Renal pelvis (tissue), 4 donors: ENCODE measurements around the gene DCUN1D4. TPM values are rescaled to one million over a fixed set of nuclear protein-coding genes. Genes with fewer than 3 reads are reported as not detected.
"Not testable (repeated sequence)": the region's sequence is repeated elsewhere in the genome, so short reads cannot be mapped to it uniquely, and the experiment has no call there.

Experiments used
- DNase-seq: peaks from one replicate; pipeline ENCODE4 v3.0.0-alpha.2; 2013
- polyA plus RNA-seq, 3 donors: library from polyadenylated mRNA; unstranded; fragments of 120-200 nt; gene quantifications; one replicate each; pipeline ENCODE4 v1.2.1, GENCODE V29; 2013; ENCODE audit not compliant: insufficient read length in 3 of 3

The DCUN1D4 gene
- polyA plus RNA-seq, 3 donors = 43.7 to 66.7 (median 60.2) TPM

DNA sequence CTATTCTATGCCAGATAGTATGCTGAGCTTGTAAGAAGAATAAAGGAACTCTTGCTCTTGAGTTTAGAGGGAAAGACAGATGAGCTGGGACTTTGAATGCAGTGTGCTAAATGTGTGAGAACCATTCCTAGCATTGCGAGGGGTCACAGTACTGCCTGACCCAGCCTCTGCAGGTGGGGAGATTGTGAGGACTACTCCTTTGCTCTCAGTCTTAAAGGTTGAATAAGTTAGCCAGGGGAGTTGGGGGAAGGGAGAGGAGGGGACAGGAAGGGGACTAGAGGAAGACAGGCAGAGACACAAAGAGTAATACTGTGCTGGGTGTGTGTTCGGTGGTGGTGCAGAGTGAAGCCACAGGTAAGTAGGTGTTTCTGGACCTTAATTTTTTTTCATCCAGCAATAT lies 41.7 kb downstream of the DCUN1D4 start:
- DNase-seq = no peak

DNA sequence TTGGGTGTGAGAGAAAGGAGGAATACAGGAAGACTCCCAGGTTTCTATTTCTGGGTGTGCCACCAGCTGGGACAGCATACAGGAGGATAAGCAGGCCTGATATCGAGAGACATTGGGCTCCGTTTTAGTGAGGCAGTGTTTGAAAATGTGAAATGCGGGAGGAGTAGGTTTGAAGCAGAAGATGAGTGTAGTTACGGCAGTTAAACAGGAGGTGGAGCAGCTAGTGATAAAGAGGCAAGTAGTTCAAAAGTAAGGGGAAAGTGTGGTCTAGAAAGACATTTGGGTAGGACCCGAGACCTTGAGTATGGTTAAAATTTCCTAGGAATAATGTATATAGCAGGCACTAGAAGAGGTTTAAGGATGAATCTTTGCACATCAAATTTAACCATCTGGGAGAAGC lies 42.4 kb downstream of the DCUN1D4 start:
- DNase-seq = no peak

DNA sequence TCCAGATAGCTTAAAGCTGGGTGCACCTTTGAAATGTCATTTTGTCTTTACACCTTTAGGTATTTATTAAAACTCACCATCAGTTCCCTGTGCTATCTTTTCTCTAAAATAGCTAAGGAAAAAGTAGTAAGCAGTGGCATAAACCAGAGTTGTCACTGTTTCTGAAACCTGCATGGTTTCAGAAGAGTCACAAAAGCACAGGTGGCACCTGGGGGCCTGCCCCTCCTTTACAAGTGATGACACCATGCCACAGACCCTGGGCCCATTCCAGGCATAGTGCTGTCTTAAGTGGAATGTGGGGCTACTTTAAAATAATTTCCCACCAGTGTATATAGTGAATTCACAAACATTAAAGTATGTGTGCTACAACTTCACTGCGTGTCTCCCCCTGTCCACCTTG lies 47.8 kb downstream of the DCUN1D4 start:
- no peak for DNase-seq

DNA sequence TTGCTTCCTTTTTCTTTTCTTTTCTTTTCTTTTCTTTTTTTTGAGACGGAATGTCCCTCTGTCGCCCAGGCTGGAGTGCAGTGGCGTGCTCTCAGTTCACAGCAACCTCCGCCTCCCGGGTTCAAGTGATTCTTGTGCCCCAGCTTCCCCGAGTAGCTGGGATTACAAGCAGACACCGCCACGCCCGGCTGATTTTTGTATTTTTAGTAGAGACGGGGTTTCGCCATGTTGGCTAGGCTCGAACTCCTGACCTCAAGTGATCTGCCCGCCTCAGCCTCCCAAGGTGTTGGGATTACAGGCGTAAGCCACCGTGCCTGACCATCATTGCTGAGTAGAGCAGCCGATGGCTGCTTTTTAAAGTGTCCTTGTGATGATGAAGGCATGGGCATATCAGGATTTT lies 50.4 kb downstream of the DCUN1D4 start:
- not testable (repeated sequence) for DNase-seq

DNA sequence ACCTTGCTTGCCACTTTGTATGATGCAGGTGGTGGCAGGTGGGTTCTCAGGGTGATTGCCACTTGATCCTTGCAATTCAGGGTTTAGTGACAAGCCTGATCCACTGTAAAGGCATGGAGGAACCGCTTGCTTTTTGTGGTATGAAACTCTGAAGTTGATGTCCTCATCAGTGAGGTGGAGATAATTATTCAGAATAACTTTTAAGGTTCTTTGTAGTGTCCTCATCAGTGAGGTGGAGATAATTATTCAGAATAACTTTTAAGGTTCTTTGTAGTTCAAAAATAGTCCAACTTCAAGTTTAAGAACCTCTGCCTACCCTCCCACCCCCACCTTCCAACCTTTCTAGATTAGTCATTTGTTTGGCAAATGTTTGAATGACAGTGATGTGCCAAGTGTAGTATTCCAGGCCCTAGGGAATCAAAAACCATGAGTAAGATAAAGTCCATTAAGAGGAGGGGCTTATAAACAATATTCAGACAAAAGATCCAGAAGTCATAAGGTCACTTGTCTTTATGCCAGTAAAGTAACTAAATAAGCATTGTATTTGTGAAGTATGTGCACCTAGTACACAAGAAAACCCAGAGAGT lies 51.2 kb downstream of the DCUN1D4 start:
- no peak for DNase-seq

DNA sequence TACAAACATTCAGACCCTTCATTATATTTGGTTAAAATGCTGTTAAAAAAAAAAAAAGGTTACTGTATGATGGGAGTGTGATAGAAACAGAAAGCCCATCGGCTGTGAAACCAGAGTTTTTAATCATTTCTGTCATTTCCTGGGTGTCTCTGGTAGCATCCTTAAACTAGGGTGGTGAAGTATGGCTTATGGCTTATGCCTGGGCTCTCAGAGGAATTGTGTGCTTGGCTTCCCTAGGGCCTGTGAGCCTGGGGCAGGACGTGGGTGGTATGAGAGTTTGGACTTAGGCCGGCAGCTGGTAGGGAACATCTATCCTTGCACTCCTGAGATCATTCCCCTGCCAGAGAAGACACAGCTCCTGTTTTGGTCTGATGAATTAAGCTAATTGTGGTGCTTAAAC lies 52.2 kb downstream of the DCUN1D4 start:
- DNase-seq = no peak

DNA sequence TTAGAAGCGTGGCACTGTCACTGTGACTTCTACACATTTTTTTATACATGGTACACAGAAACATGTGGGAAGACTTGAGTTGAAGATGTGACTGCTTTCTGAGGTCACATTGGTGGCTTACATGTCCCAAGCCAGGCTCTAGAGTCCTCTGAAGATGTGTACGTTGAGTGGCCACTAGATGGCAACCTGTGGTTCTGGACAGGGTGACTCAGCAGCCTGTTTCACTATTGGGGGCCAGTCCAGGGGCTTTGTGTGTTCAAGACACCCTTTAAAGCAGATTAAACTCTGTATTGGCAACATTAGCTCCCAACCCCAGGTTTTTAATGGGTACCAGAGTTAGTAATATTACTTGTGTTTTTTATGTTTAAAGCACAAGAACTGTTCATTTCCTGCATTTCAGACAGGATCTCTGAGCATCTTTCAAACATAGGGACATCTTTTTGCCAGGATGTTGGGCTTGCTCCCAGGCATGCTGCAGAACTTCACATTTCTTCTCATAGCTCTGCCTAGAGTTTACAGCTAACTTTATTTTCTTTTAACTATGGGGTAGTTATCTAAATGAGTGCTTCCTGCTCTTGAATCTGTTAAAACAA lies 53.0 kb downstream of the DCUN1D4 start:
- peak; percentile 43 for DNase-seq

DNA sequence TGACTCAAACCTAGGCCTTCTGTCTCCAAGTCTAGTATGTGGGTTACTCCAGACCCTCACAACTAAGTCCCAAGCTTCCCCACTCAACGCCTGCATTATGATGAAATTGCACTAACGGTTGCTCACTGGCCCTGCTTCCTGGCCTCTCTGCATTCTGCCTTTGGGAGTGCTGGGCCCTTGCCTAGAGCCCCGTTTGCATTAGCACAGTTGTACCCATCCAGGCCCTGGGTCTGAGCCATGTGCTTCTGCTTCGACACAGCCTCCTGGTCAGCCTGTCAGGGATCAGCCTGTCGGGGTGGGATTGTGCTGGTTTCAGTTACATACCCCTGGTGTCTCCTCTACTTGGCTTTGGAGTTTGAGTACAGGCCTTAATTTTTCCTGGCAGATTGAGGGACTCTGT lies 58.4 kb downstream of the DCUN1D4 start:
- no peak for DNase-seq

DNA sequence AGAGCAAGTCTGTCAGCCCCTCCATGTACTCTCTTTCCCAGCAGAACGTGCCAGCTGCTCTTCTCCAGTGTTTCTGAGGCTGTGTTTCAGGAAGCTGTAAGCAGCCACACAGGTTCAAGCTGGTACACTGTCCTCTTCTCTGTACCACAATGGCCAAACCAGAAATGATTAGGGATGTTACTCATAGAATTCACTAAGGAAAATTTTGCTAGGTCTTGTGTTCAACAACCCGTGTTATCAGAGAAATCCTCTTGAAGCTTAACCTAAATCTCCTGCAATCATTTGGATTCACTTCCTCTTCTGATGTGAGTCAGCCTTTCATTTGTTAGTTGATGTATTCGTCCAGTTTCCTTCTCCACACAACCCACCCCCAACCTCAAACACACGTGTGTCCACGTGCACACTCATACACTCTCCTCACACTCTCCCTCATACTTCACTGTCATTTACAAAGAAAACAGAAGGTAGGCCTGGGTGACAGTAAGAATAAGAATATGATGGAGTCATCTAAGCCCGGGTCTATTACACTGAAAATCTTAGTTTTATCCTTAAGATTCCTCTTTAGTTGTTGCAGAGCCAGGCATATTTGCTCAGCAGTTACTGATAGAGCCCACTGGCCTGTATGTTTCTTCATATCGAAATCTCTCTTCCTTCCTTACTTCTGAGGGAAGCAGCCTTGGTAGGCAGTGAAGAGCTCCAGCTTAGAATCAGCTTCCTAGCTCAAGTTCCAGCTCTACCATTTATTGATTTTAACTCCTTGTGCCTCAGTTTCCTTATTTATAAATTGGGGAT lies 63.4 kb downstream of the DCUN1D4 start:
- no peak for DNase-seq

DNA sequence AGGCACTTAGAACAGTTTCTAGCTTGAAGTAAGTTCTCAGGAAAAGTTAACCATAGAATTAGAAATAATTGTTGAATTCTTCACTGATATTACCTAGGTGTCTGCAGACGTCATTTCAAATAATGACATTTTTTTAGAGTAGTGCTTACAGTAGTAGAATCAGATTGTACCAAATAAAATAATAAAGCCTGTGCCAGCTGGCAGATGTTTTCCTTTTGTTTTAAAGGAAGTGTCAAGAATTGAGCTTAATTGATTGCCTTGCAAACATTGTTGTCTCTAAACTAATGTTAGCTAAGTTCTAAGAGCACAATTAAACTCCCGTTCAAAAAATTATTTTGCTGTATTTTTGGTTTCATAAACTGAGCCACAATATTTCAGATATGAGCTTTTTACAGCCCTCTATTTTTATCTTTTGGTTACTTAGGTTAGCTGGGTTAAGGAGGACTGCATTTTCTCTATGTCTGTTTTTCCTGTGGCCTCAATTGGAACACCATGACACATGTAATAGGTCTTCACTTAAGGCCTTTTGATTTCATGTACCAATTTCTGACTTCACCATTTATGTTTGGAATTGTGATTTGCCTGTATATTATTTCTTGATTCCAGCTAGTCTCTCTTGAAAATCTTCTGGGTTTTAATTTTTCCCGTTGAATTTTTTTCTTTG lies 64.2 kb downstream of the DCUN1D4 start:
- DNase-seq = no peak

DNA sequence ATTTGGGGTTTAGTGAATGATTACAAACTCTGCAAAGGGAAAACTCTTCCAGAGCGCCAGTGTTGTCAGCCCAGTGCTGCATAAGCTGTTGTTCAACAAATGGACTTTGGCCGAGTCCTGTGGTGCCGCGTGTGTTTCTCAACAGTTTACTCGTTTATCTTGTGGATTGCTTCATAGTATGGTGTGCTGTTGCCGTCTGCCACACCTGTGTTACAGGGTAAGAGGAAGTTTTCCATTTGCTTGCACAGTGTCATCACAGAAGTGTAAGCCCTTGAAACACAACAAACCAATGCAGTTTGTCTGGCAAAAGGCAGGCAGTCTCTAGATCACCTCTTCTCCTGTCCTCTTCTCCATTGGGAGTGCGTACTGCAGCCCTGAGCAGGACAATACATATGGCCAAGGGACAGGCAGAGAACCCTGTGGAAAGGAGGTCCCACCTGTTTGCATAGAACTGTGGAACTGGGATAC lies 66.3 kb downstream of the DCUN1D4 start:
- DNase-seq = no peak

DNA sequence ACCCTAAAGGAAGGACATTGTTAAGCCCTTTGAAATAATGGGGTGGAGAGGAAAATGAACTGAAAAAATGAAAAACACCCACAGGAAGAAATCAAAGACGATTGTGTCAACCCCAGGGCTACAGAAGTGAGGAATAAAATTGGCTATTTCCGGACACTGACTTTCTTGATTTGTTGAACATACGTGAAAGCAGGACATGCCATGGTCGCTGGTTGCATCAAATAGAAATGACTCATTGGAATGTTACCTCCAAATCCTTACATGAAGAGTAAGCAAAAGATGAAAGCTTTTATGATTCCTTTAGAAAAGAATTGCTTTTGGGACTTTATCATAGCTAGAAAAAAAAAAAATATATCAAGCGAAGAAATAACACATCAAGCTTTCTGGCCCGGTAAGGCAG lies 75.3 kb downstream of the DCUN1D4 start:
- no peak for DNase-seq

DNA sequence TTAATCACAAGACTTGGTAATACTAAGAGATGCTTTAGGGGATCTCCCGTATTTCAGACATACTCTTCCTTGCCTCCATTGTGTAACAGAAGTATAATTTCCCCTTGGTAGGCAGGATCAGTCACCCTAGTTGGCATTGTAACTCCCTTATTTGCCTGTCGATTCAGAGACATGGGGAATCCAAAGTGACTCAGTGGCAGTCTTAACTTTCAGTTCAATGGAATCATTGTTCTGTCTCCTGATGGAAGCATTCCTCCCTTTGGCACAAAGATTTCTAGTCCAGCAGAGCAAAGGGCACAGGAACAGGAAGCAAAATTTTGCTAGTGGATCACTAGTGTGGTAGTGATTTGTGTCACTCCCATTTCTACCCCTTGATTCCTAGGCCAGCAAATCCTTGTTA lies 80.4 kb downstream of the DCUN1D4 start:
- no peak for DNase-seq

DNA sequence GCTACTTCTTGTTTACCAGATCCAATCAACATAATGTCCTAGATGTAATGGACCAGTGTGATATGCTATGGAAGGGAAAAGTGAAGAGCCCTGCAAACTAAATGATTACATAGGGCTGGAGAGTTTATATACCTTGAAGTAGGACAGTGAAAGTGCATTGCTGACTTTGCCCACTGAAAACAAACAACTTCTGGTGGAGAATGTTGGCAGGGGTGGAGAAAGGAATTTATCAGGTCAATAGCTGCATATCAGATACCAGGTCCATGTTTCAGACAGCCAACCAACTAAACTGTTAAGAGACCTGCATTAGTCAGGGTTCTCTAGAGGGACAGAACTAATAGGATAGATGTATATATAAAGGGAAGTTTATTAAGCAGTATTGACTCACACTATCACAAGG lies 82.4 kb downstream of the DCUN1D4 start:
- DNase-seq = no peak

DNA sequence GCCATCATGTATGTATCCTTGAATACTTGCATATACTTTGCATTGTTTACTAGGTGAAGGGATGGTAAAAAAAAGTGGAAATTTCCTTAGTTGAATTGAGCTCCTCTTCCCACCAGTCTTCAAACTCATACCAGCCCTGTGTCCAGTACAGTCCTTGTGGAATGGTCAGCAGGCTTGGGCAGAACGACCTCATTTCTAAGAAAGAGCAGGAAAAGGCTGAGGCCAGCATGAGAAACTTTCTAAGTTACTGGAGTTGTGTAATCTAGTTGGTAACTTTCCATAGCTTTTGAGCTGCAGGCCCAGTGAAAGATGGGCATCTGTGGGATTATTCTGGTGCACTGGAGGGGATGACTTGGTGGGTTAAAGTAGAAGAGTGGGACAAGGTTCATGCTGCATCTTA lies 87.6 kb downstream of the DCUN1D4 start:
- no peak for DNase-seq

DNA sequence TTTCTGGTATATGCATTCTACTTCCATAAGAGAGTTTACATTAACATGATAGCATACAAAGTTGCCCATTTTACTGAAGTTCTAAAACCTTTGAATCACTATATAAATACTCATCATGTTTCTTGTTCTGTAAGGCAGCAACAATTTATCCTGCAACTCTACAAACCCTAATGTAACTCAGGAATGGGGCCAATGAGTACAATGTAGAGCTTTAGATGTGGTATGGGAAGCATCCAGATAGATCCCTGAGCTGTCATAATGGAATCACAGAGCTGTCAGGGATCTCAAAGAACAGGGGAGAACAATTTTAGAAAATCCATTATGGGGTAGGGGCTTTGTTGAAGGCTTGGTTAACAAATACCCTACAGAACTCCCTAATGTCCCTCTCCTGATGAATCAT lies 88.5 kb downstream of the DCUN1D4 start:
- DNase-seq = no peak

DNA sequence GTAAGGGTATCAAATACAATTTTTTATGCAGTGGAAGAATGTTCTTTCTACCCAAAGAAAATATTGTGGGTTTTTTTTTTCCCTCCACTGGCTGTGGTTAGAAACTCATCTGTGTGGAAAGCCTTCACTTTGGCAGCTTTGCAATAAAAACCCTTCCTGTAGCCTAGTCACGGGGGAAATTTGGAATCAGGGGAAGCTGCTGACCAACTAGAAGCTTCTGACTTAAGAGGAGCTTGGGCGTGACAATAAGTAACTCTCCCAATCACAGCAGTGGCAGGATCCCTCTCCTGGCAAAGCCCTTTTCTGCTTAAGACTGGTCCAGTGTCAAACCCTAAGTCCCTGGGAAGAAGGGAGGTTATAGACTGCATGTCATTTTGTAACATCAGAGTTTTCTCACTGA lies 89.3 kb downstream of the DCUN1D4 start:
- DNase-seq = no peak

DNA sequence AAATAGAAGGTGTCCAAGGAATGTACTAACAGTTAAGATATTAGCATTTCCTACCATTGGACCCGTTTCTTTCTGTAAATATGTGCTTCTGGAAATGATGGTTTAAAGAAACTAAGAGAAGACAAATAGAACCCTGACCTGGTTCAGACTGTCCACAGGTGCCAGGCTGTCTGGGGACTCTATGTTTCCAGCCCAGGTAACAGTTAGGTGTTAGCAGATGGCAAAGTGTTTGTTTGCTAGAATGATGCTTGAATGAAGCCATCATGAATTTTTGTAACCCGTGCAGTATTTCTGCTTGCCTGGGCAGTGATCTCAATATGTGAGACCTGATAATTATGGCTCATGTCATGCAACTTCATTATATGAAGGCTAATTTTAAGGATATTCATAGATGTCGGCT lies 89.7 kb downstream of the DCUN1D4 start:
- no peak for DNase-seq

DNA sequence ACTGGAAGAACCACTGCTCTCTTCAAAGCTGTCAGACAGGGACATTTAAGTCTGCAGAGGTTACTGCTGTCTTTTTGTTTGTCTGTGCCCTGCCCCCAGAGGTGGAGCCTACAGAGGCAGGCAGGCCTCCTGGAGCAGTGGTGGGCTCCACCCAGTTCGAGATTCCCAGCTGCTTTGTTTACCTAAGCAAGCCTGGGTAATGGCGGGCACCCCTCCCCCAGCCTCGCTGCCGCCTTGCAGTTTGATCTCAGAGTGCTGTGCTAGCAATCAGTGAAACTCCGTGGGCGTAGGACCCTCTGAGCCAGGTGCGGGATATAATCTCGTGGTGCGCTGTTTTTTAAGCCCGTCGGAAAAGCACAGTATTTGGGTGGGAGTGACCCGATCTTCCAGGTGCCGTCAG lies 97.5 kb downstream of the DCUN1D4 start:
- not testable (repeated sequence) for DNase-seq

DNA sequence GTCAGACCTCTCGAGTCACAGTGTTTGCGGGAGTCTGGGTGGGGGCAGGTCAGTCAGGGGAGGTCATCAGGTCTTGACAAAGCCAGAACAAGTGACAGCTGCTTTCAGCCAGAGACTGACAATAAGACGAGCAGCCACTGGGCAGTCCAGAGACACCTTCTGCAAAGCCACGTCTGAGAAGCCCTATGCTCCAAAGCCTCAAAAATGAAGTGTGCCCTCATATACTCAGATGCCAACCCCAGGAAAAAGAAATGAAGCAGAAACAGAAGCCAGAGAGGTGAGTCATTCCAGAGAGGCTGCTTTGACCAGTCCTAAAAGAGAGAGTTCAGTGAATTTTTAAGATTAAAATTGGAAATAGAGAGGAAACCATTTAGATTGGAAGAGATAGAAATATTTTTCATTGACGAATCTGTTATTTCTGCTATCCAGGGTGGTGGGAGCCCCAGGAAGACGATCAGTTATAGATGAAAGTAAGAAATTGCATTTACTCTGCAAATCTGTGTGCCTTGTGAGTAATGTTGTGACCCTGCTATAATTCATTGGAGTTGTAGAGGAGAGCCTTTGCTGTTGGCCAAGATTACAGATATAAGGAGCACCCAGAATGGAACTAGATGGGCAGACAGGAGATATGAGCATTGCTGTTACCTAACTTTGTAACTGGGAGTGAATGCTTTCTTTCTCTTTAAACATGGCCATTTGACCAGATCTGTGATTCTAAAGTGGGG lies 99.3 kb downstream of the DCUN1D4 start:
- no peak for DNase-seq

DNA sequence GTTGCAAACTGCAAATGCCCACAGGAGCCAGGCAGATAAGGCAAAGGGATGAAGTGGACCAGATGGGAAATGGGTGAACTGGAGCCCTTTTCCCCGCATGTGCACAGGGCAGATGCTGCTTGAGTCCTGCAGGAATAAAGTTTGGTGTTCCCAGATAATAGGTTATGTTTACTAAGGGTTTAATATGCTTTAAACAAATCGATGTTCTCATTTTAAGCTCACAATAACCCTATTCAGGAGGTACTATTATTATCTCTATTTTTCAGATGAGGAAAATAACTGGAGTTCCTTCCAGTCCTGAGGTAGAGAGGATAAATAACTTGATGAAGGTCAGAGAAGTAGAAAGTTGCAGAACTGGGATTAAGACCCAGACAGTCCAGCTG lies 99.9 kb downstream of the DCUN1D4 start:
- DNase-seq = no peak

DNA sequence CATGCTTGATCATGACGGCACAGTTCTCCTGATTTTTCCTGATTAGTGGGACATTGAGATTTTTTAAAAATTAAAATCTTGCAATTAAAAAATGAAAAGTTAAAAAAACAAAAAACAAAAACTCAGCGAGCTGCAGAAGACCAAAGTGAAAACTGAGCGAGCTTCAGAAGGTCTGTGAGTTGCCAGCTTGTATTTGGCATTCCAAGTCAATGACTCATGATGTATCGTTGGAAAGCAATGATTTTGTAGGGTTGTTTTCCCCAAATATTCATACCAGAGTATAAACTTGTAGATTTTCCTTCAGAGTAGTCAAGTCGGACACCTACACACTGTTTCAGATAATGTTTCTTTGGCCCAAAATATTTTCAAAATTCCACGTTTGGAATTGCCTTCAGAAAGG lies 100.3 kb downstream of the DCUN1D4 start:
- no peak for DNase-seq
